ENCODE measurements around the gene IFT25.
A peak's percentile ranks its signal among the peaks of the same experiment; 100 is the strongest.

GRCh38 chr1:53878492-53879105 lies 66.9 kb downstream of the IFT25 start:
- TF ChIP-seq CTCF (IDR thresholded peaks at IDR 0.05 in 8 of 11, conservative IDR thresholded peaks at IDR 0.05 in 3 of 11) (peak in 8 of 11 experiments; percentile 15 to 68 (median 44)), POLR2AphosphoS5 (IDR thresholded peaks at IDR 0.05) (no peak), POLR2A (IDR thresholded peaks at IDR 0.05) (no peak)
